Loucy (cell line): ENCODE results near the gene GLP2R.

Experiments
- EZH2phosphoT487 ChIP-seq: fragments of 200-600 bp; IDR thresholded peaks from 2 replicates; pipeline ENCODE4 v1.6.1; 2018; ENCODE audit warnings: antibody characterized with exemption, mild to moderate bottlenecking, moderate library complexity, borderline replicate concordance
- TF ChIP-seq, protein P1 (sequence below): fragments of 200-600 bp; sonication (generic); conservative IDR thresholded peaks from 2 replicates; pipeline ENCODE4 v1.5.1; 2014; ENCODE audit warnings: mild to moderate bottlenecking, antibody characterized with exemption, low read length

DNA sequence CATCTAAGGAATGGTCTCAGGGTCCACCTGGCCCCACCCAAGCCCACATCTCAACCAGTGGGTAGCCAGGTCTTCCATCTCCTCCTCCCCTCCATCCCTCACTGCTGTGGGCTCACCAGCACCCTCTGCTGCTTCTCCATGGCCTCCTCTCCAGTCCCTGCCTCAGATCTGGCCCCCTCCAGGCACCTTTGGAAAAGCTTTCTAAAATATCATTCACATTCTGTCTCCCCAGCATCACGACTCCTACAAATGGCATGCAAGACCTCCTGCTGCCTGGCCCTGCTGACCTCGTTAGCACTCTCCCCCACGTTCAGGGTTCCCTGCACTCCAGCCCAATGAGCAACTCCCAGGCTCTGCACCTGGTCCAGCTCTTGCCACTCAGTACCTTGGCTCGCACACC lies 13.7 kb downstream of the GLP2R start:
- TF ChIP-seq, protein P1, sequence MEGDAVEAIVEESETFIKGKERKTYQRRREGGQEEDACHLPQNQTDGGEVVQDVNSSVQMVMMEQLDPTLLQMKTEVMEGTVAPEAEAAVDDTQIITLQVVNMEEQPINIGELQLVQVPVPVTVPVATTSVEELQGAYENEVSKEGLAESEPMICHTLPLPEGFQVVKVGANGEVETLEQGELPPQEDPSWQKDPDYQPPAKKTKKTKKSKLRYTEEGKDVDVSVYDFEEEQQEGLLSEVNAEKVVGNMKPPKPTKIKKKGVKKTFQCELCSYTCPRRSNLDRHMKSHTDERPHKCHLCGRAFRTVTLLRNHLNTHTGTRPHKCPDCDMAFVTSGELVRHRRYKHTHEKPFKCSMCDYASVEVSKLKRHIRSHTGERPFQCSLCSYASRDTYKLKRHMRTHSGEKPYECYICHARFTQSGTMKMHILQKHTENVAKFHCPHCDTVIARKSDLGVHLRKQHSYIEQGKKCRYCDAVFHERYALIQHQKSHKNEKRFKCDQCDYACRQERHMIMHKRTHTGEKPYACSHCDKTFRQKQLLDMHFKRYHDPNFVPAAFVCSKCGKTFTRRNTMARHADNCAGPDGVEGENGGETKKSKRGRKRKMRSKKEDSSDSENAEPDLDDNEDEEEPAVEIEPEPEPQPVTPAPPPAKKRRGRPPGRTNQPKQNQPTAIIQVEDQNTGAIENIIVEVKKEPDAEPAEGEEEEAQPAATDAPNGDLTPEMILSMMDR: no peak; the same call in 1 of the 2 replicates
- no peak for TF ChIP-seq EZH2phosphoT487
